OCI-LY7 (cell line): ENCODE data around the gene KDSR. TPM values are rescaled to one million over a fixed set of nuclear protein-coding genes. Genes with fewer than 3 reads are reported as not detected.

Source experiments
- BruUV-seq: library from RNA; stranded (reverse); fragments of 400-500 nt; replicated peaks from 2 replicates; lab custom pipeline; 2021; lab: Mats Ljungman, UMichigan
- CTCF ChIA-PET: fragments of 300-600 bp; sonication (Branson Sonifier 250); formaldehyde crosslinking; loops from one replicate; lab custom pipeline; 2022; ENCODE audit warnings: antibody characterized with exemption; ENCODE audit not compliant: unreplicated experiment; lab: Charles Lee
- POLR2A ChIA-PET: fragments of 300-600 bp; sonication (Branson Sonifier 250); formaldehyde crosslinking; loops from one replicate; lab custom pipeline; 2022; ENCODE audit warnings: antibody characterized with exemption; lab: Charles Lee
- DNase-seq: peaks from one replicate; pipeline ENCODE4 v3.0.0-alpha.2; 2015; ENCODE audit warnings: low spot score
- H2AFZ ChIP-seq: fragments of 200-600 bp; sonication (generic), shearing (Covaris generic); 2 replicates; pipeline ENCODE4 v1.6.1; 2014; ENCODE audit warnings: mild to moderate bottlenecking, antibody characterized with exemption, low read length, moderate library complexity
- H3K27ac ChIP-seq: fragments of 200-600 bp; sonication (generic); 2 replicates; pipeline ENCODE4 v1.5.1; 2014; ENCODE audit warnings: mixed run types, low read depth, mild to moderate bottlenecking, moderate library complexity, low read length, inconsistent platforms; ENCODE audit not compliant: poor library complexity, severe bottlenecking
- H3K36me3 ChIP-seq: fragments of 200-600 bp; sonication (generic); 2 replicates; pipeline ENCODE4 v1.6.1; 2014; ENCODE audit warnings: mild to moderate bottlenecking, antibody characterized with exemption, low read length, moderate library complexity, mixed read lengths; ENCODE audit not compliant: insufficient read depth
- H3K4me1 ChIP-seq: fragments of 200-600 bp; sonication (generic); 2 replicates; pipeline ENCODE4 v1.5.1; 2014; ENCODE audit warnings: mild to moderate bottlenecking, low read length; ENCODE audit not compliant: insufficient read depth, poor library complexity, severe bottlenecking
- H3K4me2 ChIP-seq: fragments of 200-600 bp; sonication (generic); 2 replicates; pipeline ENCODE4 v1.6.1; 2014; ENCODE audit warnings: mild to moderate bottlenecking, low read length
- H3K4me3 ChIP-seq: fragments of 200-600 bp; sonication (generic); 2 replicates; pipeline ENCODE4 v1.5.1; 2014; ENCODE audit warnings: mild to moderate bottlenecking, low read depth, low read length; ENCODE audit not compliant: poor library complexity, severe bottlenecking
- H3K79me2 ChIP-seq: fragments of 200-600 bp; sonication (generic); 2 replicates; pipeline ENCODE4 v1.6.1; 2016; ENCODE audit warnings: low read depth, mild to moderate bottlenecking, low read length, moderate library complexity, mixed read lengths; ENCODE audit not compliant: insufficient read depth
- H3K9me2 ChIP-seq: fragments of 200-600 bp; sonication (generic); 2 replicates; pipeline ENCODE4 v1.6.1; 2016; ENCODE audit warnings: mild to moderate bottlenecking, low read length, mixed read lengths; ENCODE audit not compliant: insufficient read depth
- H3K9me3 ChIP-seq: fragments of 200-600 bp; sonication (generic); 2 replicates; pipeline ENCODE4 v1.6.1; 2014; ENCODE audit warnings: mild to moderate bottlenecking, mixed run types, low read length, mixed read lengths
- H4K20me1 ChIP-seq: fragments of 200-600 bp; sonication (generic); 2 replicates; pipeline ENCODE4 v1.6.1; 2014; ENCODE audit warnings: mild to moderate bottlenecking, antibody characterized with exemption, low read length, moderate library complexity, mixed read lengths; ENCODE audit not compliant: insufficient read depth
- EZH2phosphoT487 ChIP-seq: fragments of 200-600 bp; sonication (generic); IDR thresholded peaks from 2 replicates; pipeline ENCODE4 v1.6.1; 2018; ENCODE audit warnings: low read depth, borderline replicate concordance, mild to moderate bottlenecking, mixed run types, antibody characterized with exemption, low read length, moderate library complexity, mixed read lengths
- intact Hi-C: fragments of 100-400 bp; cut with micrococcal nuclease; formaldehyde crosslinking; loops from one replicate; pipeline ENCODE4 v1.10.0; 2022; ENCODE audit not compliant: unreplicated experiment
- total RNA-seq, 2 experiments: library from RNA; depleted of rRNA in 1 of 2; stranded (reverse); fragments of >200 nt in 1 of 2; shearing (Covaris generic) in 1 of 2; gene quantifications; 2 replicates each; pipeline ENCODE4 v1.2.3, GENCODE V29; 2014 to 2022
- TF ChIP-seq, protein P1 (sequence below): fragments of 200-600 bp; sonication (generic); conservative IDR thresholded peaks from 2 replicates; pipeline ENCODE4 v1.5.1; 2014; ENCODE audit warnings: mild to moderate bottlenecking, antibody characterized with exemption, low read length, moderate library complexity, mixed read lengths

Gene KDSR
- total RNA-seq, 2 experiments from 2014 or later = 6.5 to 13.4 TPM

DNA sequence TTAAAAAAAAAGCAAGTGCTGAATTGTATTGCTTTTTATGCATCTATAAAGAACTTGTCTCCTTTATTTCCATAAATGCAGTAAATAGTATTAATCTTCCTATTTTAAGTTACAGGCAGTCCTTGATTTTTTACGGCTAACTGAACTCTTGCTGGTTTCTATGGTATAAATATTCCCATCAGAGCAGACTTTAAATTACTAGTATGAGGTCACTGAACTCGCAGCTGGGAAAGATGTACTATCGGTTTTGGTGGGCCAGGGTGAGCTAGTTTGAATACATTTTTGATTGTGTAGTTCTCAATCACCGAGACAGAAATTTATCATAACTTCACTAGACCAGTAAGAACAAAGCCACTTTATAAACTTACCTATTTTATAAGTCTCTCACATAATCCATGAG, 20.9 kb upstream of the KDSR start:
- POLR2A ChIA-PET = no interaction called here
- intact Hi-C loops = no loop called here

DNA sequence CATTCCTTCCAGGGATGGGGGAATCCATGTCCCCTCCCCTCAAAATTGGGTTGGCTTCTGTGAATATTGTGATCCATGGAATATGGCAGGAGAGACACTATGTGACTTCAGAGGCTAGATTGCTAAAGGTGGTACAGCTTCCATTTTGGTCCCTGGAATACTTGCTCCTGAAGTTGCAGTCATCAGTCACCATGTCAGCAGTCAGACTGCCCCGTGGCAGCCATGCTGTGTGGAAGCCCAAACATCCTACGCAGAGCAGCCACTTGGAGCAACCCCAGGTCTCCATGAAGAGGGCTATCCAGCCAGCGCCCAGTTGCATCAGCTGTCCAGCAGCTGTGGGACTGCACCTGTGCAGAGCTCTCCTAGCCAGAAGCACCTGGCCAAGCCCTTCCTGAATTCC, 15.8 kb upstream of the KDSR start:
- no peaks in the 10 kb centered on the region for H3K9me2 ChIP-seq
- POLR2A ChIA-PET = interaction anchor here (0.6 kb wide), 1 partner anchor 1170 kb away, joined by 3 read pairs; no protein-coding TSS in a partner anchor
- no peak overlapping the region for H3K4me3 ChIP-seq
- no peaks in the 10 kb centered on the region for H4K20me1 ChIP-seq
- CTCF ChIA-PET = no interaction called here
- DNase-seq = no peak
- intact Hi-C loops = no loop called here
- H3K9me3 ChIP-seq = no peaks in the 10 kb centered on the region
- no peaks in the 10 kb centered on the region for H3K4me1 ChIP-seq
- no peaks in the 10 kb centered on the region for H3K36me3 ChIP-seq
- no peak overlapping the region for H2AFZ ChIP-seq
- H3K4me2 ChIP-seq = no peak overlapping the region
- BruUV-seq = no TSS peak
- TF ChIP-seq, protein P1, sequence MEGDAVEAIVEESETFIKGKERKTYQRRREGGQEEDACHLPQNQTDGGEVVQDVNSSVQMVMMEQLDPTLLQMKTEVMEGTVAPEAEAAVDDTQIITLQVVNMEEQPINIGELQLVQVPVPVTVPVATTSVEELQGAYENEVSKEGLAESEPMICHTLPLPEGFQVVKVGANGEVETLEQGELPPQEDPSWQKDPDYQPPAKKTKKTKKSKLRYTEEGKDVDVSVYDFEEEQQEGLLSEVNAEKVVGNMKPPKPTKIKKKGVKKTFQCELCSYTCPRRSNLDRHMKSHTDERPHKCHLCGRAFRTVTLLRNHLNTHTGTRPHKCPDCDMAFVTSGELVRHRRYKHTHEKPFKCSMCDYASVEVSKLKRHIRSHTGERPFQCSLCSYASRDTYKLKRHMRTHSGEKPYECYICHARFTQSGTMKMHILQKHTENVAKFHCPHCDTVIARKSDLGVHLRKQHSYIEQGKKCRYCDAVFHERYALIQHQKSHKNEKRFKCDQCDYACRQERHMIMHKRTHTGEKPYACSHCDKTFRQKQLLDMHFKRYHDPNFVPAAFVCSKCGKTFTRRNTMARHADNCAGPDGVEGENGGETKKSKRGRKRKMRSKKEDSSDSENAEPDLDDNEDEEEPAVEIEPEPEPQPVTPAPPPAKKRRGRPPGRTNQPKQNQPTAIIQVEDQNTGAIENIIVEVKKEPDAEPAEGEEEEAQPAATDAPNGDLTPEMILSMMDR = no peak
- no peak for TF ChIP-seq EZH2phosphoT487
- no peak overlapping the region for H3K27ac ChIP-seq
- no peaks in the 10 kb centered on the region for H3K79me2 ChIP-seq

More for the DNA sequence above, 20.9 kb upstream of the KDSR start:
- no peak overlapping the region for H3K27ac ChIP-seq
- H4K20me1 ChIP-seq = no peaks in the 10 kb centered on the region
- H3K9me2 ChIP-seq = no peaks in the 10 kb centered on the region
- TF ChIP-seq EZH2phosphoT487 = no peak
- TF ChIP-seq, protein P1 = no peak
- H3K36me3 ChIP-seq = peaks cover 10% of the 10 kb centered on the region; the same call in 1 of the 2 replicates
- H3K9me3 ChIP-seq = no peaks in the 10 kb centered on the region
- H3K4me2 ChIP-seq = no peak overlapping the region
- no peak overlapping the region for H3K4me3 ChIP-seq
- CTCF ChIA-PET = no interaction called here
- H2AFZ ChIP-seq = no peak overlapping the region
- H3K79me2 ChIP-seq = no peaks in the 10 kb centered on the region
- no peaks in the 10 kb centered on the region for H3K4me1 ChIP-seq
- no TSS peak for BruUV-seq
- no peak for DNase-seq

- no peaks in the 10 kb centered on the region for H3K79me2 ChIP-seq
- H4K20me1 ChIP-seq = no peaks in the 10 kb centered on the region
- TF ChIP-seq EZH2phosphoT487 = no peak
- H3K4me3 ChIP-seq = no peak overlapping the region
- H3K27ac ChIP-seq = no peak overlapping the region
- no peaks in the 10 kb centered on the region for H3K9me2 ChIP-seq
- BruUV-seq = no TSS peak
- no peak overlapping the region for H3K4me2 ChIP-seq
- no peaks in the 10 kb centered on the region for H3K9me3 ChIP-seq
- H3K4me1 ChIP-seq = no peaks in the 10 kb centered on the region
- CTCF ChIA-PET = no interaction called here
- intact Hi-C loops = no loop called here
- no peaks in the 10 kb centered on the region for H3K36me3 ChIP-seq
- POLR2A ChIA-PET = no interaction called here
- H2AFZ ChIP-seq = peak overlapping the region; percentile 18; the same call in 1 of the 2 replicates
- no peak for DNase-seq
These were observed 12.6 kb upstream of the KDSR start for GRCh38 chr18:63379639-63379962.
